Stomach (tissue), 9 donors: ENCODE results near the gene PCDHGA1. TPM values are rescaled to one million over a fixed set of nuclear protein-coding genes. Genes with fewer than 3 reads are reported as not detected.

Source experiments
- DNase-seq, 2 donors: peaks; one replicate each; pipeline versions ENCODE4 v3.0.0 to v3.0.0-alpha.2; 2013 to 2019
- H3K27ac ChIP-seq, 5 donors: fragments of 200-600 bp in 4 of 5; sonication (generic) in 4 of 5; one replicate each; pipeline ENCODE4 v1.5.1; 2013 to 2019; ENCODE audit warnings: mild to moderate bottlenecking in 1 of 5, moderate library complexity in 1 of 5
- H3K27me3 ChIP-seq, 3 donors: fragments of 200-600 bp; sonication (generic); one replicate each; pipeline ENCODE4 v1.5.1; 2017 to 2019; ENCODE audit warnings: mixed run types in 1 of 3
- H3K36me3 ChIP-seq, 4 donors: fragments of 200-600 bp; sonication (generic); 1 replicate in 3 of 4; 2 replicates in 1 of 4; pipeline ENCODE4 v1.5.1; 2016 to 2019
- H3K4me1 ChIP-seq, 4 donors: fragments of 200-600 bp; sonication (generic); one replicate each; pipeline ENCODE4 v1.5.1; 2016 to 2019
- H3K4me3 ChIP-seq, 4 donors: fragments of 200-600 bp; sonication (generic) in 3 of 4; one replicate each; pipeline ENCODE4 v1.5.1; 2016 to 2019; ENCODE audit warnings: mild to moderate bottlenecking in 1 of 4
- H3K9me3 ChIP-seq, 4 donors: fragments of 200-600 bp; sonication (generic); one replicate each; pipeline ENCODE4 v1.5.1; 2016 to 2019
- EP300 ChIP-seq: sonication (generic); formaldehyde crosslinking; IDR thresholded peaks from one replicate; pipeline ENCODE4 v1.6.1; 2017; ENCODE audit warnings: antibody characterized with exemption
- POLR2A ChIP-seq, 4 donors: fragments of 450-650 bp; IDR thresholded peaks; one replicate each; pipeline ENCODE4 v1.6.1; 2016; ENCODE audit warnings: antibody characterized with exemption in 4 of 4, control low read depth in 2 of 4, mild to moderate bottlenecking in 1 of 4, moderate library complexity in 1 of 4
- POLR2AphosphoS5 ChIP-seq, 3 donors: sonication (generic); formaldehyde crosslinking; IDR thresholded peaks; one replicate each; pipeline ENCODE4 v1.6.1; 2016; ENCODE audit warnings: antibody characterized with exemption in 3 of 3
- WGBS, 5 donors: extraction: QIAGEN DNeasy Blood & Tissue Kit in 3 of 5; methylation state at CpG; one replicate each; pipeline versions ENCODE4 v1.1.5 to v1.1.7; 2013 to 2018; 5-methylcytosine and 5-hydroxymethylcytosine counted together
- intact Hi-C: fragments of 100-400 bp; cut with DNase I; formaldehyde crosslinking; loops from one replicate; pipeline ENCODE4 v1.15.1; 2023; ENCODE audit warnings: low total_unique reads
- polyA plus RNA-seq, 3 donors: library from polyadenylated mRNA; stranded (reverse); fragments of 200-250 nt; gene quantifications; one replicate each; pipeline ENCODE4 v1.2.3, GENCODE V29; 2013
- total RNA-seq, 5 donors: library from RNA; depleted of rRNA; stranded (reverse); fragments of >200 nt; gene quantifications; one replicate each; pipeline versions ENCODE4 v1.1.0 to v1.2.3, GENCODE V29; 2014 to 2016
- TF ChIP-seq, protein P1 (sequence below), 7 experiments: fragments of 450-650 bp in 4 of 7; fragments of 200-600 bp in 3 of 7; sonication (generic) in 3 of 7; IDR thresholded peaks; one replicate each; pipeline ENCODE4 v1.5.1; 2016 to 2019; ENCODE audit warnings: antibody characterized with exemption in 7 of 7, control low read depth in 2 of 7, mild to moderate bottlenecking in 1 of 7
- donor health status: healthy with polysubstance abuse.
- donor health status: Bipolar disorder and iron deficiency.
- donor health status: healthy.

Gene PCDHGA1
- total and polyA plus RNA-seq, 8 donors, result 0.13 to 0.18 TPM; not detected in 6

DNA sequence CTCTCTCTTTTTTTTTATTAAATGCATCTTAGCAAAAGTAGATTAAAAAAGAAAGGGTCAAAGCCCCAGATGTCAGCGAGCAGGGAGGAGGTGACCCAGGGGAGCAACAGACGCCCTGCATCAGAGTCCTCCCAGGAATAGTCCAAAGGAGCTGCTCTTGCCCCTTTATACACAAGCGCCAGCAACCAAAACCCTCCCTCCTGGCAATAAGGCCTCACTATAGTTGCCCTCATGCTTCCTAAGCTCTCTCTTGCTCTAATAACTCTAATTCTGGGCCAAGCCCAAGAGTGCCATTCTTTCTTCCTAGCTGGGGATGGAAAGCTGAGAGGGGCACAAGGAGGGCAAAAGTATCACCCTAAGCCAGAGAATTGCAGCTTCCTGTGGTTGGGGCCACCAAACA is 184.8 kb downstream of the PCDHGA1 start:
- WGBS, 5 donors, result 80 to 91% (median 88%) methylated on average over 3 of the region's 3 CpGs
- no peak for TF ChIP-seq POLR2AphosphoS5 (IDR thresholded peaks at IDR 0.05)
- no peak for TF ChIP-seq EP300
- TF ChIP-seq, protein P1, sequence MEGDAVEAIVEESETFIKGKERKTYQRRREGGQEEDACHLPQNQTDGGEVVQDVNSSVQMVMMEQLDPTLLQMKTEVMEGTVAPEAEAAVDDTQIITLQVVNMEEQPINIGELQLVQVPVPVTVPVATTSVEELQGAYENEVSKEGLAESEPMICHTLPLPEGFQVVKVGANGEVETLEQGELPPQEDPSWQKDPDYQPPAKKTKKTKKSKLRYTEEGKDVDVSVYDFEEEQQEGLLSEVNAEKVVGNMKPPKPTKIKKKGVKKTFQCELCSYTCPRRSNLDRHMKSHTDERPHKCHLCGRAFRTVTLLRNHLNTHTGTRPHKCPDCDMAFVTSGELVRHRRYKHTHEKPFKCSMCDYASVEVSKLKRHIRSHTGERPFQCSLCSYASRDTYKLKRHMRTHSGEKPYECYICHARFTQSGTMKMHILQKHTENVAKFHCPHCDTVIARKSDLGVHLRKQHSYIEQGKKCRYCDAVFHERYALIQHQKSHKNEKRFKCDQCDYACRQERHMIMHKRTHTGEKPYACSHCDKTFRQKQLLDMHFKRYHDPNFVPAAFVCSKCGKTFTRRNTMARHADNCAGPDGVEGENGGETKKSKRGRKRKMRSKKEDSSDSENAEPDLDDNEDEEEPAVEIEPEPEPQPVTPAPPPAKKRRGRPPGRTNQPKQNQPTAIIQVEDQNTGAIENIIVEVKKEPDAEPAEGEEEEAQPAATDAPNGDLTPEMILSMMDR (IDR thresholded peaks at IDR 0.05), result no peak
- TF ChIP-seq POLR2A (IDR thresholded peaks at IDR 0.05), result no peak
- Histone ChIP-seq H3K27ac (peak overlapping the region in 4 of 5 donors; percentile 84 to 92 (median 88)), H3K4me3 (no peak overlapping the region), H3K36me3 (peaks cover 27 to 85% (median 67%) of the 10 kb centered on the region in 4 donors), H3K27me3 (no peaks in the 10 kb centered on the region), H3K4me1 (peaks cover 31 to 75% (median 52%) of the 10 kb centered on the region in 4 donors), H3K9me3 (no peaks in the 10 kb centered on the region)
- intact Hi-C loops, result no loop called here
- DNase-seq, result no peak

DNA sequence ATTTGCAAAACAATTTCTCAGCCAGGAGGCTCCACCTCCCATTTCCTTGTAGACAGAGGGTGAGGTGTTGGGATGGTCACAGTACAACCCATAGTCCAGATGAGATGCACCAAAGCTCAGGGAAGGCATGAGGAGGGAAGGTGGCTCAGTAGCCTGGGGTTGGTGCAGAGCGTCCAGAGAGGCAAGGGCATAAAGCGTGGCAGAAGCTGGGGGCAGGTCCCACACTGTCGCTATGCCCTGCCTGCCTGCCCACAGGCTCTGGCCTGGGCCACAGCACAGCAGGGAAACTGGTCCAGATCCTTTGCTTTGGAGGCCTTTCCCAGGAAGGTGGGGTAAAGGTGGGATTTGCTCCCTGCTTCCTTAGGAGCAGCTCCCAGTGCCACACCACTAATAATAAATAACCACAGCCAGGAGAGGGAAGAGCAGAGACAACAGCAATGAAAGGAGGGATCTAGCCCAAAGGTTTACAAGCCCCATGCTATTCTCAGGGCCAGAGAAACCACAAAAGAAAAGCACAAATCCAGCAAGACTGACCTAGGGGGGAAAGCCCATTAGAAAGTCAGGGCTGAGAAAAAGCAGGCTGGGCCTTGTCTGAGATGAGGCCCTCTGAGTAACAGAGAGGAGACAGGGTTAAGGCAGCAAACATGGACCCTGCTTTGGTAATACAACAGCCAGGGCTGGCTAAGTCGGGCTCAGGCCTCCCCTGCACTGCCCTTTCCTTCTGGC is 185.8 kb downstream of the PCDHGA1 start:
- 86 to 96% (median 92%) methylated on average over 4 of the region's 4 CpGs for WGBS, 5 donors
- Histone ChIP-seq H3K9me3 (no peaks in the 10 kb centered on the region), H3K4me3 (no peak overlapping the region), H3K36me3 (peaks cover 23 to 85% (median 68%) of the 10 kb centered on the region in 4 donors), H3K27ac (peak overlapping the region in 4 of 5 donors; percentile 84 to 92 (median 88)), H3K4me1 (peaks cover 31 to 85% (median 60%) of the 10 kb centered on the region in 4 donors), H3K27me3 (no peaks in the 10 kb centered on the region)
- TF ChIP-seq, protein P1 (IDR thresholded peaks at IDR 0.05), result no peak
- TF ChIP-seq POLR2AphosphoS5 (IDR thresholded peaks at IDR 0.05) (no peak), POLR2A (IDR thresholded peaks at IDR 0.05) (no peak), EP300 (no peak)
- intact Hi-C loops, result no loop called here
- DNase-seq, result no peak

DNA sequence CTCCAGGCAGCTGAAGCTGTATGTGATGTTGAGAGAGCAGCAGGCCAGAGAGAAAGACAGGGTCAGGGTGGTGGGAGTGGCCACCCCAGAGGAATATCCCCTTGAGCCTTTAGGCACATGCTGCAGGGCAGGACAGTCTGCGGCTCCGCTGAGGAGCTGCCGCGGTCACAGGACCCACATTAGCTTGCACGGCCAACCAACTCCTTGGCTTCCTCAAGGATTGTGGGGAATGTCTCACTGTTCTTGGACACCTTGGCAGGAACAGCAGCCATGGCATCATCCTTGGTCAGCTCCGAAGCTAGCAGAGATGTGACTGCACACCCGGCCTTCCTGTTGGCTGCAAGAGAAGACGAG is 186.3 kb downstream of the PCDHGA1 start:
- Histone ChIP-seq H3K27me3 (no peaks in the 10 kb centered on the region), H3K4me1 (peaks cover 35 to 90% (median 64%) of the 10 kb centered on the region in 4 donors), H3K36me3 (peaks cover 21 to 79% (median 67%) of the 10 kb centered on the region in 4 donors), H3K4me3 (no peak overlapping the region), H3K9me3 (no peaks in the 10 kb centered on the region), H3K27ac (peak overlapping the region in 3 of 5 donors; percentile 86 to 92 (median 89))
- intact Hi-C loops, result no loop called here
- no peak for DNase-seq
- TF ChIP-seq EP300, result no peak
- TF ChIP-seq, protein P1 (IDR thresholded peaks at IDR 0.05), result no peak
- TF ChIP-seq POLR2AphosphoS5 (IDR thresholded peaks at IDR 0.05), result no peak
- no peak for TF ChIP-seq POLR2A (IDR thresholded peaks at IDR 0.05)
- WGBS, 5 donors, result 82 to 95% (median 88%) methylated on average over 2 to 8 of the region's 8 CpGs

DNA sequence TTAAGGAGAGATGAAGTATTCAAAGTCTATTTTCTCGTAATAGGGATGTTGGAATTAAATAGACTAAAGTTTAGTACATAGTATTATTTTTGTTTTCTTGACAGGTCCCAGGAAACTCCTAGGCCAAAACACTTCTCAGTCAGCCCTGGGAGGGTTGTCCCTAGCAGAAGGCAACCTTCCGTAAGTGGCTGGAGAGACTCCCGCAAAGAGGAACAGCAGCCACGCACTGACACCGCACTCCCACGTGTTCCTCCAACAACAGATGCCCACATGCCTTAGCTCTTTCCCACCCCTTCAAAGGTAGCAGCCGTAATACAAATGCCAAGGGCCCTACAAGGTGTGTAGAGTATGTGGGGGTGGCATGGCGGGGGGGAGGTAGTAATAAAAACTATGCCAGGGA is 187.0 kb downstream of the PCDHGA1 start:
- intact Hi-C loops, result no loop called here
- H3K27me3 ChIP-seq, result no peaks in the 10 kb centered on the region
- H3K9me3 ChIP-seq, result no peaks in the 10 kb centered on the region
- no peak overlapping the region for H3K4me3 ChIP-seq
- no peak for DNase-seq
- no peak for TF ChIP-seq EP300
- TF ChIP-seq POLR2AphosphoS5 (IDR thresholded peaks at IDR 0.05), result no peak
- TF ChIP-seq, protein P1 (IDR thresholded peaks at IDR 0.05), result no peak
- 85 to 92% (median 88%) methylated on average over 8 of the region's 8 CpGs for WGBS, 5 donors
- H3K27ac ChIP-seq, result peak overlapping the region in 3 of 5 donors; percentile 35 to 92 (median 89)
- peaks cover 18 to 80% (median 68%) of the 10 kb centered on the region in 4 donors for H3K36me3 ChIP-seq
- H3K4me1 ChIP-seq, result peaks cover 40 to 92% (median 67%) of the 10 kb centered on the region in 4 donors
